T47D (cell line): Measurements from ENCODE around the gene GLTPD2.
A peak's percentile ranks its signal among the peaks of the same experiment; 100 is the strongest.
"Not testable (repeated sequence)": the region's sequence is repeated elsewhere in the genome, so short reads cannot be mapped to it uniquely, and the experiment has no call there.

ENCODE experiments used
- DNase-seq, 2 experiments: peaks; one replicate each; pipeline versions ENCODE4 v3.0.0 to v3.0.0-alpha.2; 2011 to 2012; ENCODE audit warnings: low read depth in 1 of 2, low spot score in 1 of 2
- JUND ChIP-seq: IDR thresholded peaks from 2 replicates; pipeline ENCODE4 v1.6.1; 2012; ENCODE audit warnings: low read depth
- in situ Hi-C: cut with HindIII; loops from 2 replicates; pipeline ENCODE4 v1.10.0; 2016; ENCODE audit warnings: low sequenced_read_pairs, low pct_unique_long_range_greater_than_20kb

The GLTPD2 gene

GRCh38 chr17:4827399-4827798 is 38.6 kb downstream of the GLTPD2 start:
- no peak for DNase-seq
- no peak for TF ChIP-seq JUND
- in situ Hi-C loops, result no loop called here

GRCh38 chr17:4832829-4833177 is 44.0 kb downstream of the GLTPD2 start:
- in situ Hi-C loops, DNase-seq: not testable (repeated sequence)

DNA sequence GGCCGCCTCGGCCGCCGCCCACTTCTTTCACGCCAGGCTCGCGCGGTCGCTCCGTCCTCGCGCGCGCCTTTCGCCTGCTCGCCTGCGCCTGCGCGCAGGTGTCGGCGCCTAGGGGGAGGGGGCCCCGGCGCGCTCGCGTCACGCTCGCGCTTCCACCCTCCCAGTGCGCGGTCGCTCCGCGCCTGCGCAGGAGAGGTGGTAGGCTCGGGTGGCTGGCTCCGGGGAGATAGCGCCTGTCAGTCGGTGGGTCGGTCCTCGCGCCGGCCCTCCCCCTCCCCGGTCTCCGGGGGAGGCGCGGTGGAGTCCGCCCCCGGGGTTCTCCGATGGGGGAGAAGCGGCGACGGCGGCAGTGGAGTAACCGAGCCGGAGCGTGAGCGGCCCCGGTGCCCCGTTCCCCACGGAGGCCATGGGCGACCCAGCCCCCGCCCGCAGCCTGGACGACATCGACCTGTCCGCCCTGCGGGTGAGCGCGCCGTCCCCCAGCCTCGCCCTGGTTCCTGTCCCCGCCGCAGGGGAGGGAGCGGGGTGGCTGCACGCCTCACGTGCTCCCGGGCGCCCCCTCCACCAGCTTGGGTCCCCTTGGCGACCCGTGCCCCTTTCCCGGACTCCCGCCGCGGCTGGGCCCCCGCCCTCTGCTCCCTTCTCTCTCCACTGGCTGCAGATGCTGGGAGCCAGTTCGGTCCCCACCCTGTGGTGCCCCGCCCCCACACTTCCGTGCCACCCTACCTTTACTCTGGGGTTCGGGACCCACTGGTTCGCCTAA is 44.6 kb downstream of the GLTPD2 start, which contains the start of gene MINK1:
Gene MINK1, plus strand, starts transcription at position 163 of the 763 bp plus-strand sequence. Its CDS starts 244 bp downstream, at position 407.
- DNase-seq, result peak; percentile 84 to 94
- TF ChIP-seq JUND, result no peak
- in situ Hi-C loops, result no loop called here

DNA sequence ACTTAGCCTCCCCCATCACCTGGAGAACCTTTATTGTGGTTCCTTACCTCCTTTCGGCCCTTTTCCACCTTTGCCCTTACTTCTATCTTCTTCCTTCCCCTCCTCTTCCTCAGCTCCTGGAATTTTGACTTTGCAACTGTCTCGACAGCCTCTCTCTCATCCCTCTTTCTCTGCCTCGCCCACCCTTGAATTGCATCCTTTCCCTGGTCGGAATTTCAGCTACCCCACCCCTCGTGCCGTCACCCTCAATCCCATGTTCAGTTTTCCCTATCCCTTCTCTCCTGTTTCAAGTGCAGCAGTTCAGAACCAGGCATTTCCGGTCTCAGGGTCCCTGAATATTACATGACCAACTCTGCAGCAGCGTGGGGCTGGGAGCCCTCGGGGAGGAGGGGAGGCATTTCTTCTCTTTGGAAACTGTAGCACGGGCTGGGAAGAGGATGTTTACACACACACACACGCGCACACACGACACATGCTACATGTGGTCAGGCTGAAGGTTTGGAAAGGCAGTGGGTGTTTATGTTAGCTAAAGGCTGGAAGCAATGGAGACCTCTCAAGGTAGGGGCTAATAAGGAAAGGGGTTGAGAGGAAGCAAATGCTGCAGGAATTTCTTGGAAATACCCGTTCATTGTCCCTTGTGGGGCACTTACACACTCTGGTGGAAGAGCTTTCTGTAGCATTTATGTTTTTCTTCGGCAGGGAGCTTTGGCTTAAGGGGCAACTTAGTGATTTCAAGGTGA is 45.3 kb downstream of the GLTPD2 start:
- no peak for DNase-seq
- in situ Hi-C loops, result no loop called here
- no peak for TF ChIP-seq JUND

DNA sequence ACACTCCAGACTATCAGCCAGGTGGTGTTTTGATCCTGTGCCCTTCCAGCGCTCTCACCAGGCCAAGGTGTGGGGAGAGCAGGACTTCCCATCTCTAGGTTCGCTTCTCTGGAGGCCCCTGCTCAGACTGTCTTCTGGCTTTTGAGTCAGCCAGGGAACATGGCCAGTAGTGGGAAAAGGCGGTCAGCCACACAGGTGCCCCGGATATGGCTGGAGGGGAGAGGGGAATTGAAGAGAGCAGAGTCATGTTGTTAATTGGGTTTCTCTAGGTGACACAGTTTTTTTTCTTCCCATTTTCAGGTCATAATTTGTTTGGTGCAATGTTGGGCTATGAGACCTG is 45.9 kb downstream of the GLTPD2 start:
- TF ChIP-seq JUND, result no peak
- no peak for DNase-seq
- in situ Hi-C loops, result no loop called here

GRCh38 chr17:4836221-4836620 is 47.5 kb downstream of the GLTPD2 start:
- DNase-seq, result no peak
- in situ Hi-C loops, result no loop called here
- TF ChIP-seq JUND, result no peak

DNA sequence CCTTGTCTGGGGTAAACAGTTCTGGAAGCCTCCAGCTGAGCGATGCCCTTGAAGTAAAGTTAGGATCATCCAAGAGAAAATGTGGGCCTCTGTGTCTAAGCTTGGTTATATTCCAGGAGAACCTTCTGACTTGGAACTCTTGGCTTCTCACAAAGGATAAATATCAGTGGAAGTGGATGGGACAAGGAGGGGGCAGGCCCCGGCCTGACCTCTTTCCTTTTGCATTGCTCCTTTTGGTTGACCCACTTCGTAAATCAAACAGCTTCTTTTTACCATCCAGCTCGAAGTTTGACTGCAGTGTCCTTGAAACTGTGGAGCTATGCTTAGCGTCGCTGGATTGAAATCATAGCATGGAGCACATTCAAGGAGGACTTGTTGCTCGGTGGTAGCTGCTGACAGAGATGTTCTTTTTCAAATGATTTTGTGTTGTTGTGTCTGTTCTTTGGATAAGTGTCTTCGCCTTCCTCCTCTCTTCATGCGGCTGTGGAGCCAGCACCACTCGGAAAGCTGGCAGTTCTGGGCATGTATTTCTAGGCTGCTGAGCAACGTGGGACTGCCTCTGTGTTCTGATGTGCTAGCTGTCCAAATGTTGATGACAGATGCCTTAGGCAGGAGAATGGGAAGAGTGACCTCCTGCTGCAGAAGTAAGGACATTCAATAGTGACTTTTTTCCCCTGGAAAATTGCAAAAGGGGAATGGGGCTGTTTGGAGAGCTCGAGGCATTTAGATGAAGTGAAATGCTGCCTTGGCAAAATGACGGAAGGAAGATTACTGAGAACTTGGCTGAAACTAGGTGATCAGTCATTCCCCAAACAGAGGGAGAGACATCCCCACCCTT is 48.9 kb downstream of the GLTPD2 start:
- in situ Hi-C loops, result no loop called here

GRCh38 chr17:4838309-4838785 is 49.6 kb downstream of the GLTPD2 start:
- TF ChIP-seq JUND, result no peak
- in situ Hi-C loops, result no loop called here
- DNase-seq, result no peak

More for the DNA sequence above, 48.9 kb downstream of the GLTPD2 start:
- no peak for DNase-seq
- no peak for TF ChIP-seq JUND

DNA sequence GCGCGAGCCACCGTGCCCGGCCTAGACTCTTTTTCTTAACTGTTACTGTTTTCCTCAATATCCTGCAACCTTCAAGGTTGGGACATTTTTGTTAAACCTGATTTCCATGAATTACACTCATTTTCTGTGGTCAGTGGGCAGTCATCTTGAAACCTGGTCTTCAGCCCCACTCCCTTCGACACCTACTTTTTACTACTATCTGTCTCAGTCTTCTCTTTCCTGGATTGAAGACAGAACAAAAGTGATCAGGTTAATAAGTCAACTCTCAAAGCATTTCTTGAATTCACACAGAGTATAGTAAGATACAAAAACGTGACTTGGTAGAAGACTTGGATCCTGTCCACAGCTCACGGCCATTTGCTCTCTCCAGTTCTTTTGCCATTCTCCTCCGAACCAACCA is 50.5 kb downstream of the GLTPD2 start:
- DNase-seq, result no peak
- TF ChIP-seq JUND, result no peak
- in situ Hi-C loops, result no loop called here
